Measurements from ENCODE around the gene PHC1.
"Not testable (repeated sequence)": the region's sequence is repeated elsewhere in the genome, so short reads cannot be mapped to it uniquely, and the experiment has no call there.

DNA sequence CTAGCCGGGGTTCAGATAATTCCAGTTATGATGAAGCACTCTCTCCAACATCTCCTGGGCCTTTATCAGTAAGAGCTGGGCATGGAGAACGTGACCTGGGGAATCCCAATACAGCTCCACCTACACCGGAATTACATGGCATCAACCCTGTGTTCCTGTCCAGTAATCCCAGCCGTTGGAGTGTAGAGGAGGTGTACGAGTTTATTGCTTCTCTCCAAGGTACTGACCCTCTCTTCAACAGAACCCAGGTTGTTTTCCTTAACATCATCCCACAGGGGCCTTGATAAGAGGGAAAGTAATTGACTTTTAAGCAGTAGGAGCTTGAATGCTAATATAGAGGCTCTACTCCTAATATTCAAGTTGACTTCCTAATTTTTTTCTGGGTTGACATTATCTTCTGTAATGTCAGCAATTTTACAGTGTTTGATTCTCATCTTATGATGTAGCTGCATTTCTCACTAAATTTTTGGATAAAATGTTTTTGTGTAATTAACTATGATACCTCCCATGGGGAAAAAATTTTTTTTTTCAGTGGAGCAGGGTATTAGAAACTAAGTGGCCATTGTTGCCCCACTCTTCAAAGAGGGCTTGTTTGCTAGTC is 23.6 kb downstream of the PHC1 start:
- TF ChIP-seq CTCF, POLR2A, EP300 (IDR thresholded peaks at IDR 0.05): not testable (repeated sequence)
